Bronchial epithelial cell (primary cell): Measurements from ENCODE around the gene CDSN. TPM values are rescaled to one million over a fixed set of nuclear protein-coding genes. Genes with fewer than 3 reads are reported as not detected.

Experiments used
- DNase-seq: peaks from one replicate; pipeline ENCODE4 v3.0.0-alpha.2; 2010; ENCODE audit warnings: low read depth
- FAIRE-seq: peaks from 2 replicates; lab custom pipeline; 2011; peaks lifted over from hg19 to GRCh38; lab: Jason Lieb, UNC
- H3K27me3 ChIP-seq: 2 replicates; pipeline ENCODE4 v1.5.1; 2011; ENCODE audit warnings: low read length; ENCODE audit not compliant: control insufficient read depth, insufficient read depth
- H3K36me3 ChIP-seq: 2 replicates; pipeline ENCODE4 v1.5.1; 2011; ENCODE audit warnings: low read length; ENCODE audit not compliant: control insufficient read depth, insufficient read depth
- H3K4me3 ChIP-seq: 2 replicates; pipeline ENCODE4 v1.5.1; 2011; ENCODE audit warnings: mild to moderate bottlenecking, low read depth, low read length, control low read depth
- total RNA-seq: library from RNA; depleted of rRNA; stranded (reverse); fragments of >200 nt; gene quantifications from 2 replicates; pipeline ENCODE4 v1.2.1, GENCODE V29; 2014
- TF ChIP-seq, protein P1 (sequence below): IDR thresholded peaks from 2 replicates; pipeline ENCODE4 v1.5.1; 2011; ENCODE audit warnings: mild to moderate bottlenecking, moderate library complexity, low read length, control low read depth, inconsistent platforms; ENCODE audit not compliant: insufficient read depth, severe bottlenecking

CDSN gene
- total RNA-seq, 1 donor from 2014 or later, result not detected

DNA sequence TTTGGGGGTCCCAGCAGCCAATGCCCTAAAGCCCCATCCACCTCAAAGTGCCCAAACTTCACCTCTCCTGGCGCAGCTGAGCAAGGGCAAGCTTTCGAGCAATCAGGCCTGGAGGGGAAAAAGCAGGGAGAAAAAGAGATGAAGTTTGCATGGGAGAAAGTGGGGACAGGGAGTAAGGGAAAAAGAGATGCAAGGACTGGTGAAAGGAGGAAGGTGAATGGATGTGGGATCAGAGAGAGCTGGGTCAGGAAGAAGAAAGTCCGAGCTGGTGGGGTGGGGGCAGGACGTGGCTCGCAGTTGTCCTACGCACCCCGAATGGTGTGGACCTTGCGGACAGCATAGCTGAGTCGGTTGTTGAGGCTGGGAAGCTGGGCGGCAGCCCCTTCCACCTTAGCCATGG, 25.1 kb upstream of the CDSN start:
- TF ChIP-seq, protein P1, sequence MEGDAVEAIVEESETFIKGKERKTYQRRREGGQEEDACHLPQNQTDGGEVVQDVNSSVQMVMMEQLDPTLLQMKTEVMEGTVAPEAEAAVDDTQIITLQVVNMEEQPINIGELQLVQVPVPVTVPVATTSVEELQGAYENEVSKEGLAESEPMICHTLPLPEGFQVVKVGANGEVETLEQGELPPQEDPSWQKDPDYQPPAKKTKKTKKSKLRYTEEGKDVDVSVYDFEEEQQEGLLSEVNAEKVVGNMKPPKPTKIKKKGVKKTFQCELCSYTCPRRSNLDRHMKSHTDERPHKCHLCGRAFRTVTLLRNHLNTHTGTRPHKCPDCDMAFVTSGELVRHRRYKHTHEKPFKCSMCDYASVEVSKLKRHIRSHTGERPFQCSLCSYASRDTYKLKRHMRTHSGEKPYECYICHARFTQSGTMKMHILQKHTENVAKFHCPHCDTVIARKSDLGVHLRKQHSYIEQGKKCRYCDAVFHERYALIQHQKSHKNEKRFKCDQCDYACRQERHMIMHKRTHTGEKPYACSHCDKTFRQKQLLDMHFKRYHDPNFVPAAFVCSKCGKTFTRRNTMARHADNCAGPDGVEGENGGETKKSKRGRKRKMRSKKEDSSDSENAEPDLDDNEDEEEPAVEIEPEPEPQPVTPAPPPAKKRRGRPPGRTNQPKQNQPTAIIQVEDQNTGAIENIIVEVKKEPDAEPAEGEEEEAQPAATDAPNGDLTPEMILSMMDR, result no peak
- no peak for DNase-seq
- no peak for FAIRE-seq
- Histone ChIP-seq H3K4me3 (no peak overlapping the region), H3K36me3 (peaks cover 9% of the 10 kb centered on the region), H3K27me3 (no peaks in the 10 kb centered on the region)

- DNase-seq (no peak), FAIRE-seq (no peak)
- Histone ChIP-seq H3K27me3 (no peaks in the 10 kb centered on the region), H3K4me3 (no peak overlapping the region), H3K36me3 (peaks cover 4% of the 10 kb centered on the region)
- TF ChIP-seq, protein P1, result no peak
Measured at GRCh38 chr6:31144970-31145340, 24.7 kb upstream of the CDSN start.

DNA sequence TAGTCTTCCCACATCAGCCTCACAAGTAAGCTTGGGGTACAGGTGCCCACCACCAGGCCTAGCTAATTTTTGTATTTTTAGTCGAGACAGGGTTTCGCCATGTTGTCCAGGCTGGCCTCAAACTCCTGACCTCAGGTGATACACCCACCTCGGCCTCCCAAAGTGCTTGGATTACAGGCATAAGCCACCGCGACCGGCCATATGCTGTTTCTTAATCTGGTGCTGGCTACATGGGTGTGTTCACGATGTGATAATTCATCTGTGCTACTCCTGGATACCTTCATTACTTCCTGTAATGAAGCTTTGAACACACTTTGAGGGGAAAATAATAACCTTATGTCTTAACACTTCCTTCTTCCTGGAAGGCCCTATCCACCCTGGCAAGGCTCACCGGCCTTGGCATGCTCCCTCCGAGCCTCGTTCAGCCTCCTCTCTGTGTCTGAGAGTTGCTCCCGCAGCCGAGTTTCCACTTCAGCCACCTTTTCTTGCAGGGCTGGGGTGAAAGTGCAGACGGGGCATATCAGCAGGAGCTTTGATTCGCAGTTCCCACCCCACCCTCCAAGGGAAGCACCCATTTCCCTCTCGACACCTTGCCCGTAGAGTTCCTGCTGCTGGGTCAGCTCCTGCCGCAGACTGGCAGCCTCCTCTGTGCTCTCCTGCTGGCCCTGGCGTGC, 24.2 kb upstream of the CDSN start:
- no peak overlapping the region for H3K4me3 ChIP-seq
- TF ChIP-seq, protein P1, result no peak
- no peaks in the 10 kb centered on the region for H3K27me3 ChIP-seq
- FAIRE-seq, result no peak
- DNase-seq, result no peak
- peaks cover 4% of the 10 kb centered on the region for H3K36me3 ChIP-seq

DNA sequence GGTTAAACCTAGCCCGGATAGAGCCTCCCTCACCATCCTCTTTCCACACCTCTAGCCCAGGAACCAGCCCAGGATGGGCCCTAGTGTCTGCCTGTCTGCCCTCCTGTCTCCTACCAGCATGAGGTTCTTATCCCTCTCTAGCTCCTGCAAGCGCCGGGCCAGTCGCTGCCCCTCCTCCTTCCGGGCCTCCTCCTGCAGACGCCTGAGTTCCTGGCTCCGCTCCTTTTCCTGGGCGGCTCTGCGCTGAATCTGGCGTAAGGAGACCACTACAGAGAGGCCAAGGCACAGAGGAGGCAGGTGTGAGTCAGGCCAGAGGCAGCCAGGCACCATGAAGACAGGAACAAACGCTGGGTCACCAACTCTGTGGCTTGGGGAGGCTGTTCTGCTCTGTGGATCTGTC, 22.9 kb upstream of the CDSN start:
- TF ChIP-seq, protein P1, result no peak
- FAIRE-seq, result no peak

DNA sequence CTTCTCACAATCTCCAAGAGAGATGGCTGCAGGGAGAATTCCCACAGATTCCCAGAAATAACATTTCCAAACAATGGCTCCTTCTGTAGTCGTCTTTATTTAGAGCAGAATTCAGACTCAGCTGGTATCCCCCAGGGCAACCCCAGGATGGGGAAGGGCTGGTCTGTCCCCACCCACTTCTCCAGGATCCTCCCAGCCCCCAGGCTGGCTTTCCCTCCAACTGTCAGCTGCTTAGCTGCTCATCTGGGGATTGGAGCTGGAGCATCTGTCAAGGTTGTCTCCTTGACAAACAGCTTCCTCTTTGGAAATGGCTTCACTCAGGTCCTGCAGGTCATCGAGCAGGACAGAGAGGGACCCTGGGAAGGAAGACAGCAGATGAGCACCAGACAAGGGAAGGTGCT, 22.1 kb upstream of the CDSN start:
- Histone ChIP-seq H3K4me3 (no peak overlapping the region), H3K36me3 (peaks cover 4% of the 10 kb centered on the region), H3K27me3 (no peaks in the 10 kb centered on the region)
- TF ChIP-seq, protein P1, result no peak
- no peak for DNase-seq
- no peak for FAIRE-seq

More for the DNA sequence above, 22.9 kb upstream of the CDSN start:
- DNase-seq, result peak; percentile 45
- no peak overlapping the region for H3K4me3 ChIP-seq
- H3K27me3 ChIP-seq, result no peaks in the 10 kb centered on the region
- H3K36me3 ChIP-seq, result peaks cover 4% of the 10 kb centered on the region

- H3K27me3 ChIP-seq, result no peaks in the 10 kb centered on the region
- peaks cover 4% of the 10 kb centered on the region for H3K36me3 ChIP-seq
- FAIRE-seq (no peak), DNase-seq (no peak)
- TF ChIP-seq, protein P1, result no peak
- no peak overlapping the region for H3K4me3 ChIP-seq
Measured at GRCh38 chr6:31140643-31141042, 20.4 kb upstream of the CDSN start.
